ENCODE measurements around the gene NECAB2.

The NECAB2 gene

GRCh38 chr16:84045001-84045817, 77.2 kb downstream of the NECAB2 start:
- no peak for DNase-seq (ENCODE audit: low read depth in 2 of 2)

- no peak for DNase-seq (ENCODE audit: low read depth in 2 of 2)
These were observed 77.9 kb downstream of the NECAB2 start for GRCh38 chr16:84045818-84046470.

- DNase-seq (ENCODE audit: low read depth in 2 of 2): no peak
These were observed 79.2 kb downstream of the NECAB2 start for GRCh38 chr16:84047206-84047605.

GRCh38 chr16:84047626-84048025, 79.6 kb downstream of the NECAB2 start:
- DNase-seq (ENCODE audit: low read depth in 2 of 2): no peak

GRCh38 chr16:84048270-84048669, 80.2 kb downstream of the NECAB2 start:
- DNase-seq (ENCODE audit: low read depth in 2 of 2): no peak

GRCh38 chr16:84048871-84049270, 80.8 kb downstream of the NECAB2 start:
- DNase-seq (ENCODE audit: low read depth in 2 of 2): no peak

- DNase-seq (ENCODE audit: low read depth in 2 of 2): no peak
These were observed 81.5 kb downstream of the NECAB2 start for GRCh38 chr16:84049403-84050060.

- no peak for DNase-seq (ENCODE audit: low read depth in 2 of 2)
These were observed 82.3 kb downstream of the NECAB2 start for GRCh38 chr16:84050316-84050715.

GRCh38 chr16:84052071-84052622, 84.1 kb downstream of the NECAB2 start:
- DNase-seq (ENCODE audit: low read depth in 2 of 2): no peak

Measured in stimulated activated CD8-positive, alpha-beta memory T cell treated with anti-CD3 and anti-CD28 coated beads, Interleukin-7, amount 100 ng/mL, for 1 hour (primary cell).